ENCODE measurements around the gene ALDH1A2. TPM values are rescaled to one million over a fixed set of nuclear protein-coding genes. Genes with fewer than 3 reads are reported as not detected.

Gene ALDH1A2
- polyA plus RNA-seq, 1 of the 3 experiments (the other 2 are of a cell fraction) = not detected

DNA sequence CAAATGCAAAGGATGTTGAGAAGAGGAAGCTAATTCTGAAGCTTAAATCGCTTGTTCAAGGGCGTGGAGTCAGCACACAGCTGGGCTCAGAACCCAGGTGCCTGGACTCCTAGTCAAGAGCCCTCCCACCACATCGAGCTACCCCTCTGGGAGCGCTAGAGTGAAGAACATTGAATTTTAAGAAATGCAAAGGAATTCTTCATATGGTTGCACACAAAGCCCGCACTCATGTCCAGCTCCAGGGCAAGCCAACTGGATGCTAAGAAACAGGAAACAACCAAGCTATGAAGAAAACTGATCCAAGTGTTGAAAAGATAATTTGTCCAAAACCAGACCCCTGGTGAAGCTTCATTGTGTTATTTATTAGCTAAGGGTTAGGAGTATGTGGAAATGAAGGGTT is 122.3 kb downstream of the ALDH1A2 start:
- POLR2A ChIA-PET = no interaction called here
- no peak overlapping the region for H3K9ac ChIP-seq
- DNase-seq = no peak
- WGBS (ENCODE audit: low lambda C conversion rate) = 46% methylated on average over 5 of the region's 5 CpGs
- H4K20me1 ChIP-seq (ENCODE audit: insufficient read depth) = no peaks in the 10 kb centered on the region
- no peak overlapping the region for H3K4me2 ChIP-seq
- no peaks in the 10 kb centered on the region for H3K27me3 ChIP-seq (ENCODE audit: insufficient read depth)
- no peak overlapping the region for H2AFZ ChIP-seq (ENCODE audit: low read depth)
- no peak overlapping the region for H3K4me3 ChIP-seq (ENCODE audit: low read depth in 2 of 2, low read length in 1 of 2)
- no peaks in the 10 kb centered on the region for H3K79me2 ChIP-seq (ENCODE audit: insufficient read depth)
- H3K4me1 ChIP-seq (ENCODE audit: control insufficient read depth in 1 of 2, insufficient read depth in 2 of 2, low read depth in 1 of 2, low read length in 1 of 2) = peaks cover 0 to 10% of the 10 kb centered on the region in 2 experiments; a peak in 2 of 4 replicates
- TF ChIP-seq TEAD4 (IDR thresholded peaks at IDR 0.05; ENCODE audit: borderline replicate concordance, insufficient read depth) (no peak), MXI1 (IDR thresholded peaks at IDR 0.05; ENCODE audit: low read depth, low read length) (no peak), TAF1 (IDR thresholded peaks at IDR 0.05; ENCODE audit: borderline replicate concordance, low read depth, low read length) (no peak), GATA2 (CRISPR knock-in tag; IDR thresholded peaks at IDR 0.05) (no peak), MEF2A (IDR thresholded peaks at IDR 0.05; ENCODE audit: borderline replicate concordance, low read depth) (no peak), RAD21 (IDR thresholded peaks at IDR 0.05; ENCODE audit: low read length) (no peak), SMC3 (IDR thresholded peaks at IDR 0.05; ENCODE audit: low read depth, low read length) (no peak), FOSL2 (IDR thresholded peaks at IDR 0.05; ENCODE audit: borderline replicate concordance, low read depth) (no peak), PBX3 (IDR thresholded peaks at IDR 0.05) (no peak), SIN3A (IDR thresholded peaks at IDR 0.05; ENCODE audit: borderline replicate concordance, low read depth, low read length) (no peak), RCOR1 (IDR thresholded peaks at IDR 0.05; ENCODE audit: low read length) (no peak), FOXJ3 (CRISPR knock-in tag; IDR thresholded peaks at IDR 0.05) (no peak), ELF1 (IDR thresholded peaks at IDR 0.05) (no peak), EP300 (IDR thresholded peaks at IDR 0.05; ENCODE audit: borderline replicate concordance in 1 of 2, low read depth in 1 of 2, low read length in 1 of 2) (no peak)
- no peaks in the 10 kb centered on the region for H3K36me3 ChIP-seq (replicated peaks in 1 of 2; ENCODE audit: control insufficient read depth in 1 of 2, insufficient read depth in 2 of 2, low read length in 1 of 2)
- H3F3A ChIP-seq (replicated peaks; ENCODE audit: insufficient read depth) = no peaks in the 10 kb centered on the region
- no peaks in the 10 kb centered on the region for H3K9me3 ChIP-seq
- H3K27ac ChIP-seq (ENCODE audit: low read depth in 2 of 2, low read length in 1 of 2) = no peak overlapping the region
- CTCF ChIA-PET = interaction anchor here (1.0 to 1.6 kb wide), 5 partner anchors 9 to 123 kb away, joined by 3 to 5 read pairs (median 3); partner anchors contain the start of gene ALDH1A2
- H3K9me2 ChIP-seq = no peaks in the 10 kb centered on the region

DNA sequence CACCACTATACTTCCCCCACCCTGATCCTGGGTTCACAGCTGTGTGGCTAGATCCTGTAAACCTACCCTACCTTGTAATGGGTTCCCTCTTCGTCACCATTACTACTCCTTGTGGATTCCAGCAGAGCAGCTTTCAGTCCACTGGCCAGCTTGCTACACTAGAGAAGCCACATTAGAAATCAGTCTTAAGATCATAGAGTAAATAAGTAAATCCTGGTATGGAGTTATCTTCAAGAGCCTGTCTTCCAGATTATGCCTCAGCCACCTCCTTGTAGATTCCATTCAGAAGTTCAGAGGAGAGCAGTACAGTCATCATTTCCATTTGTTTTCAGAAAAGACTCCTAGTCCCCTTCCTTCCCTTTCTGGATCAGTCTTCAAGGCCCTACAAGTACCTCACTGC is 123.7 kb downstream of the ALDH1A2 start:
- WGBS (ENCODE audit: low lambda C conversion rate) = 21% methylated on average over 1 of the region's 1 CpG

More for the DNA sequence above, 123.7 kb downstream of the ALDH1A2 start:
- Histone ChIP-seq H3K9ac (no peak overlapping the region), H3K9me3 (no peaks in the 10 kb centered on the region), H3K27me3 (ENCODE audit: insufficient read depth) (no peaks in the 10 kb centered on the region), H3K9me2 (no peaks in the 10 kb centered on the region), H3K4me2 (no peak overlapping the region), H4K20me1 (ENCODE audit: insufficient read depth) (no peaks in the 10 kb centered on the region), H2AFZ (ENCODE audit: low read depth) (no peak overlapping the region), H3K4me1 (ENCODE audit: control insufficient read depth in 1 of 2, insufficient read depth in 2 of 2, low read depth in 1 of 2, low read length in 1 of 2) (no peaks in the 10 kb centered on the region; a peak in 1 of 4 replicates), H3K27ac (ENCODE audit: low read depth in 2 of 2, low read length in 1 of 2) (no peak overlapping the region), H3K79me2 (ENCODE audit: insufficient read depth) (no peaks in the 10 kb centered on the region), H3K36me3 (replicated peaks in 1 of 2; ENCODE audit: control insufficient read depth in 1 of 2, insufficient read depth in 2 of 2, low read length in 1 of 2) (no peaks in the 10 kb centered on the region), H3K4me3 (ENCODE audit: low read depth in 2 of 2, low read length in 1 of 2) (no peak overlapping the region), H3F3A (replicated peaks; ENCODE audit: insufficient read depth) (no peaks in the 10 kb centered on the region)
- DNase-seq = no peak
- CTCF ChIA-PET = interaction anchor here (0.9 to 1.6 kb wide), 2 partner anchors 12 to 129 kb away, joined by 3 to 5 read pairs; no protein-coding TSS in a partner anchor
- TF ChIP-seq CTCF (IDR thresholded peaks at IDR 0.05) = no peak
- TF ChIP-seq EZH2phosphoT487 (IDR thresholded peaks at IDR 0.05; ENCODE audit: borderline replicate concordance, low read depth) = no peak
- TF ChIP-seq JUND (IDR thresholded peaks at IDR 0.05) = no peak
- no peak for TF ChIP-seq POLR2AphosphoS5 (IDR thresholded peaks at IDR 0.05; ENCODE audit: low read depth, low read length)
- no peak for TF ChIP-seq PBX3 (IDR thresholded peaks at IDR 0.05)
- POLR2A ChIA-PET = no interaction called here
